ENCODE data around the gene ST8SIA1. TPM values are rescaled to one million over a fixed set of nuclear protein-coding genes. Genes with fewer than 3 reads are reported as not detected.

The ST8SIA1 gene
- total RNA-seq, 4 donors from 2014 or later = 9.4 to 19.9 (median 14.3) TPM

- H3K4me3 ChIP-seq = no peak overlapping the region
- H3K27ac ChIP-seq = no peak overlapping the region
- 42 to 57% methylated on average over 2 of the region's 2 CpGs for WGBS, 2 donors (ENCODE audit: low coverage in 1 of 2)
- H3K27me3 ChIP-seq = no peaks in the 10 kb centered on the region
- TF ChIP-seq, protein P1, sequence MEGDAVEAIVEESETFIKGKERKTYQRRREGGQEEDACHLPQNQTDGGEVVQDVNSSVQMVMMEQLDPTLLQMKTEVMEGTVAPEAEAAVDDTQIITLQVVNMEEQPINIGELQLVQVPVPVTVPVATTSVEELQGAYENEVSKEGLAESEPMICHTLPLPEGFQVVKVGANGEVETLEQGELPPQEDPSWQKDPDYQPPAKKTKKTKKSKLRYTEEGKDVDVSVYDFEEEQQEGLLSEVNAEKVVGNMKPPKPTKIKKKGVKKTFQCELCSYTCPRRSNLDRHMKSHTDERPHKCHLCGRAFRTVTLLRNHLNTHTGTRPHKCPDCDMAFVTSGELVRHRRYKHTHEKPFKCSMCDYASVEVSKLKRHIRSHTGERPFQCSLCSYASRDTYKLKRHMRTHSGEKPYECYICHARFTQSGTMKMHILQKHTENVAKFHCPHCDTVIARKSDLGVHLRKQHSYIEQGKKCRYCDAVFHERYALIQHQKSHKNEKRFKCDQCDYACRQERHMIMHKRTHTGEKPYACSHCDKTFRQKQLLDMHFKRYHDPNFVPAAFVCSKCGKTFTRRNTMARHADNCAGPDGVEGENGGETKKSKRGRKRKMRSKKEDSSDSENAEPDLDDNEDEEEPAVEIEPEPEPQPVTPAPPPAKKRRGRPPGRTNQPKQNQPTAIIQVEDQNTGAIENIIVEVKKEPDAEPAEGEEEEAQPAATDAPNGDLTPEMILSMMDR (IDR thresholded peaks at IDR 0.05) = no peak
- no peak for TF ChIP-seq EP300 (IDR thresholded peaks at IDR 0.05)
- no peak for TF ChIP-seq POLR2AphosphoS5 (IDR thresholded peaks at IDR 0.05)
- no peak for TF ChIP-seq POLR2A (IDR thresholded peaks at IDR 0.05)
- no peak for ATAC-seq
- H3K4me1 ChIP-seq = peaks cover 0 to 10% (median 0%) of the 10 kb centered on the region in 3 donors
- H3K9me3 ChIP-seq = no peaks in the 10 kb centered on the region
- no peaks in the 10 kb centered on the region for H3K36me3 ChIP-seq
Observed at GRCh38 chr12:22230280-22230794, 104.2 kb downstream of the ST8SIA1 start.

DNA sequence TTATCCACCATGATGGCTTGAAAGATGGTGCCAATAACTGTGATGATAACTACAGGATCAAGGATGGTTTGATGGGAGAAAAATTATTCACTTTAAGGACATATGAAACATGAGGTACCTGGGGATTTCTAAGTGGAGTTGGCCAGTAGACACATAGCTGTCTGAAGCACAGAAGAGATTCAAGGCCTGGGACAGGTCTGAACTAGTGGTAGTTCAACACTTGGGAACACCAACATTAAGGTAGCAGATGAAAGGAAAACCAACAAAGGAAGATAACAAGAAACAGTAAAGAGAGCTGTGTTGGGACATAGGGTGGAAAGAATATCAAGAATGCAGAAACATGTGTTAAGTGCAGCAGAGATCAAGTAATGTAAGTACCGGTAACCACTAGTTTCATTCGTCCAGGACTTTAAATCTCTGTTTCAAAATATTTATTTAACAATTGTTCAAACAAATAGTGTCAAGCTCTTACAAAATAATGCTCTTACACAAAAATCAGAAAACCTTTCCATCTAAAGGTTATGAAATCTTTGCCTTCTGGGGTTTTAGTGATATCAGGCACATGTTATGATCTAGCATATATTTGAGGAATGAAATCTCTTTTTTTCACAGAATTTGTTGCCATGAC lies 104.7 kb downstream of the ST8SIA1 start:
- no peak for ATAC-seq
- peaks cover 0 to 13% (median 0%) of the 10 kb centered on the region in 3 donors for H3K4me1 ChIP-seq
- no peaks in the 10 kb centered on the region for H3K9me3 ChIP-seq
- H3K4me3 ChIP-seq = no peak overlapping the region
- no peaks in the 10 kb centered on the region for H3K27me3 ChIP-seq
- H3K36me3 ChIP-seq = no peaks in the 10 kb centered on the region
- whole genome bisulfite sequencing, 2 donors (ENCODE audit: low coverage in 1 of 2) = 55 to 71% methylated on average over 2 of the region's 2 CpGs
- no peak overlapping the region for H3K27ac ChIP-seq
- TF ChIP-seq POLR2AphosphoS5 (IDR thresholded peaks at IDR 0.05) = no peak
- TF ChIP-seq EP300 (IDR thresholded peaks at IDR 0.05) = no peak
- TF ChIP-seq POLR2A (IDR thresholded peaks at IDR 0.05) = no peak
- TF ChIP-seq, protein P1 (IDR thresholded peaks at IDR 0.05) = no peak

- no peaks in the 10 kb centered on the region for H3K27me3 ChIP-seq
- WGBS, 2 donors (ENCODE audit: low coverage in 1 of 2) = 96% methylated on average over 2 of the region's 2 CpGs; no CpG with 5 or more reads in 1 of the 2 donors
- no peak overlapping the region for H3K27ac ChIP-seq
- no peaks in the 10 kb centered on the region for H3K9me3 ChIP-seq
- H3K36me3 ChIP-seq = no peaks in the 10 kb centered on the region
- no peak overlapping the region for H3K4me3 ChIP-seq
- peaks cover 0 to 5% (median 0%) of the 10 kb centered on the region in 3 donors for H3K4me1 ChIP-seq
- TF ChIP-seq POLR2AphosphoS5 (IDR thresholded peaks at IDR 0.05) (no peak), POLR2A (IDR thresholded peaks at IDR 0.05) (no peak), EP300 (IDR thresholded peaks at IDR 0.05) (no peak)
- TF ChIP-seq, protein P1 (IDR thresholded peaks at IDR 0.05) = no peak
- ATAC-seq = peak; percentile 53
Observed at GRCh38 chr12:22228022-22228875, 106.3 kb downstream of the ST8SIA1 start.

DNA sequence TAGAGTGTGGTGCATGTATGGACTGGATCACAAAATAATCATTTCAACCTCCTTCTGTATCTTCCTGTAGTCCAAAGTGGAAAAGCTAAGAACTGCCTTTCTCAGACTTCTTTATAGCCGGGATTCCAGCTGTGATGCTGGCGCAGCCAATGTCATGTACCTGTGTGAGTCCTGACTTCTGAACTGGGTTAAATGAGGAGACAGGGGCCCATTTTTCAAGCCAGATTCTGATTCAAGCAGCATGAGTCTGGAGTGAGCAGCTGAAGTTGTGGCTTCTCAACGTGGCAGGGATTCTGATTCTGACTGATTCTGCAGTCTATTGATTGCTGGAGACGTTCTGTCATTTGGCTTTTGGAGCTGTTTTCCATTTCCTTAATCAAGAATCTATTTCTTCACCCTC lies 111.2 kb downstream of the ST8SIA1 start:
- no peak overlapping the region for H3K27ac ChIP-seq
- 69 to 86% methylated on average over 4 of the region's 4 CpGs for WGBS, 2 donors (ENCODE audit: low coverage in 1 of 2)
- H3K9me3 ChIP-seq = no peaks in the 10 kb centered on the region
- H3K4me1 ChIP-seq = peaks cover 0 to 5% (median 0%) of the 10 kb centered on the region in 3 donors
- TF ChIP-seq, protein P1 (IDR thresholded peaks at IDR 0.05) = no peak
- TF ChIP-seq POLR2A (IDR thresholded peaks at IDR 0.05) = no peak
- no peak for TF ChIP-seq EP300 (IDR thresholded peaks at IDR 0.05)
- no peak for TF ChIP-seq POLR2AphosphoS5 (IDR thresholded peaks at IDR 0.05)
- no peaks in the 10 kb centered on the region for H3K36me3 ChIP-seq
- no peaks in the 10 kb centered on the region for H3K27me3 ChIP-seq
- ATAC-seq = no peak
- no peak overlapping the region for H3K4me3 ChIP-seq

Measured in gastroesophageal sphincter (tissue), 4 donors.